Tibial artery (tissue), 4 donors: ENCODE results near the gene C2CD5.

Source experiments
- DNase-seq, 2 donors: peaks; one replicate each; pipeline ENCODE4 v3.0.0-alpha.2; 2019
- H3K27ac ChIP-seq, 2 donors: fragments of 200-600 bp; sonication (generic) in 1 of 2; 1 replicate in 1 of 2; 2 replicates in 1 of 2; pipeline ENCODE4 v1.5.1; 2018 to 2019; ENCODE audit warnings: mild to moderate bottlenecking in 1 of 2
- H3K27me3 ChIP-seq, 2 donors: fragments of 200-600 bp; sonication (generic) in 1 of 2; one replicate each; pipeline versions ENCODE4 v1.5.1 to v1.6.0; 2016 to 2019
- H3K36me3 ChIP-seq, 3 donors: fragments of 200-600 bp; sonication (generic) in 2 of 3; one replicate each; pipeline ENCODE4 v1.5.1; 2016 to 2019; ENCODE audit warnings: mild to moderate bottlenecking in 2 of 3
- H3K4me1 ChIP-seq, 4 donors: fragments of 200-600 bp; sonication (generic) in 2 of 4; 1 replicate in 3 of 4; 2 replicates in 1 of 4; pipeline ENCODE4 v1.5.1; 2016 to 2019
- H3K4me3 ChIP-seq, 2 donors: fragments of 200-600 bp; sonication (generic) in 1 of 2; 1 replicate in 1 of 2; 2 replicates in 1 of 2; pipeline ENCODE4 v1.5.1; 2018 to 2019; ENCODE audit warnings: mild to moderate bottlenecking in 2 of 2
- H3K9me3 ChIP-seq, 3 donors: fragments of 200-600 bp; sonication (generic) in 1 of 3; one replicate each; pipeline ENCODE4 v1.5.1; 2016 to 2019
- CTCF ChIP-seq, 2 experiments: fragments of 200-600 bp in 1 of 2; fragments of 450-650 bp in 1 of 2; IDR thresholded peaks; one replicate each; pipeline ENCODE4 v1.5.1; 2017 to 2019; ENCODE audit warnings: antibody characterized with exemption in 2 of 2, mild to moderate bottlenecking in 1 of 2, moderate library complexity in 1 of 2
- intact Hi-C: fragments of 100-400 bp; cut with DNase I; formaldehyde crosslinking; loops from one replicate; pipeline ENCODE4 v1.15.0; 2023; ENCODE audit warnings: low total_unique reads

Gene C2CD5

GRCh38 chr12:22477894-22478287 lies 66.5 kb downstream of the C2CD5 start:
- DNase-seq, result no peak
- intact Hi-C loops, result no loop called here
- Histone ChIP-seq H3K4me1 (no peaks in the 10 kb centered on the region), H3K9me3 (no peaks in the 10 kb centered on the region), H3K4me3 (no peak overlapping the region), H3K27me3 (no peaks in the 10 kb centered on the region), H3K27ac (no peak overlapping the region), H3K36me3 (peaks cover 21 to 43% (median 24%) of the 10 kb centered on the region in 3 donors)
- no peak for TF ChIP-seq CTCF (IDR thresholded peaks at IDR 0.05)

GRCh38 chr12:22477166-22477893 lies 67.0 kb downstream of the C2CD5 start:
- H3K4me3 ChIP-seq, result no peak overlapping the region
- no peaks in the 10 kb centered on the region for H3K4me1 ChIP-seq
- intact Hi-C loops, result no loop called here

GRCh38 chr12:22476133-22476532 lies 68.2 kb downstream of the C2CD5 start:
- intact Hi-C loops, result no loop called here
- Histone ChIP-seq H3K27ac (no peak overlapping the region), H3K36me3 (peaks cover 20 to 27% (median 22%) of the 10 kb centered on the region in 3 donors), H3K9me3 (no peaks in the 10 kb centered on the region), H3K4me3 (no peak overlapping the region), H3K4me1 (no peaks in the 10 kb centered on the region), H3K27me3 (no peaks in the 10 kb centered on the region)
- no peak for DNase-seq
- TF ChIP-seq CTCF (IDR thresholded peaks at IDR 0.05), result no peak

More at GRCh38 chr12:22477166-22477893, 67.0 kb downstream of the C2CD5 start:
- DNase-seq, result no peak
- H3K9me3 ChIP-seq, result no peaks in the 10 kb centered on the region
- no peaks in the 10 kb centered on the region for H3K27me3 ChIP-seq
- TF ChIP-seq CTCF (IDR thresholded peaks at IDR 0.05), result no peak
- H3K36me3 ChIP-seq, result peaks cover 19 to 37% (median 19%) of the 10 kb centered on the region in 3 donors
- H3K27ac ChIP-seq, result no peak overlapping the region

- intact Hi-C loops, result no loop called here
- no peak overlapping the region for H3K27ac ChIP-seq
- no peaks in the 10 kb centered on the region for H3K4me1 ChIP-seq
- H3K27me3 ChIP-seq, result no peaks in the 10 kb centered on the region
- DNase-seq, result no peak
- TF ChIP-seq CTCF (IDR thresholded peaks at IDR 0.05), result no peak
- H3K4me3 ChIP-seq, result no peak overlapping the region
- peaks cover 28 to 31% (median 30%) of the 10 kb centered on the region in 3 donors for H3K36me3 ChIP-seq
- no peaks in the 10 kb centered on the region for H3K9me3 ChIP-seq
Measured at GRCh38 chr12:22474970-22475720, 69.2 kb downstream of the C2CD5 start.

GRCh38 chr12:22473212-22473611 lies 71.1 kb downstream of the C2CD5 start:
- H3K27ac ChIP-seq, result no peak overlapping the region
- H3K4me3 ChIP-seq, result no peak overlapping the region
- H3K9me3 ChIP-seq, result no peaks in the 10 kb centered on the region
- peaks cover 38 to 42% (median 42%) of the 10 kb centered on the region in 3 donors for H3K36me3 ChIP-seq
- no peaks in the 10 kb centered on the region for H3K4me1 ChIP-seq
- DNase-seq, result no peak
- intact Hi-C loops, result no loop called here
- no peaks in the 10 kb centered on the region for H3K27me3 ChIP-seq
- no peak for TF ChIP-seq CTCF (IDR thresholded peaks at IDR 0.05)
